K562 (cell line): ENCODE data around the gene BLTP2. TPM values are rescaled to one million over a fixed set of nuclear protein-coding genes. Genes with fewer than 3 reads are reported as not detected.

Experiments used
- CBX5 ChIP-seq: IDR thresholded peaks from 2 replicates; pipeline ENCODE4 v1.6.1; 2014; ENCODE audit warnings: low read depth, borderline replicate concordance
- CHAMP1 ChIP-seq: fragments of 450-650 bp; IDR thresholded peaks from 2 replicates; pipeline ENCODE4 v1.6.1; 2016; ENCODE audit warnings: mild to moderate bottlenecking
- CHCHD3 ChIP-seq: fragments of 250-450 bp; sonication (Bioruptor Pico); IDR thresholded peaks from 2 replicates; pipeline ENCODE4 v2.1.2; 2022; ENCODE audit warnings: mild to moderate bottlenecking
- CTCF ChIP-seq, 3 experiments: IDR thresholded peaks in 2 of 3; conservative IDR thresholded peaks in 1 of 3; 2 replicates each; pipeline ENCODE4 v1.5.1; 2011 to 2012; ENCODE audit warnings: low read length in 3 of 3, mild to moderate bottlenecking in 3 of 3, control low read depth in 2 of 3, improper control_type of control experiment in 1 of 3, inconsistent platforms in 1 of 3, low read depth in 1 of 3, mixed read lengths in 1 of 3, moderate library complexity in 1 of 3; ENCODE audit not compliant: insufficient read depth in 2 of 3
- FOXM1 ChIP-seq, 2 experiments: fragments of 450-650 bp in 1 of 2; sonication (generic) in 1 of 2; formaldehyde crosslinking in 1 of 2; IDR thresholded peaks; 2 replicates each; pipeline versions ENCODE4 v1.6.1 to v1.9.0; 2017 to 2022; ENCODE audit warnings: low read depth in 2 of 2, mild to moderate bottlenecking in 2 of 2, missing genetic modification reagents in 1 of 2, moderate library complexity in 1 of 2
- GTF2E2 ChIP-seq: fragments of 200-800 bp; sonication (Bioruptor generic); IDR thresholded peaks from 2 replicates; pipeline ENCODE4 v1.6.1; 2016; ENCODE audit warnings: missing genetic modification characterization, missing compliant biosample characterization
- HNRNPK ChIP-seq: fragments of 200-400 bp; formaldehyde crosslinking; IDR thresholded peaks from one replicate; pipeline ENCODE4 v1.6.1; 2018; ENCODE audit warnings: mild to moderate bottlenecking, low read depth, low read length; ENCODE audit not compliant: poor library complexity, severe bottlenecking
- MITF ChIP-seq: IDR thresholded peaks from 2 replicates; pipeline ENCODE4 v1.6.1; 2014; ENCODE audit warnings: antibody characterized with exemption
- NBN ChIP-seq: fragments of 450-650 bp; IDR thresholded peaks from 2 replicates; pipeline ENCODE4 v1.6.1; 2016; ENCODE audit warnings: low read depth, mild to moderate bottlenecking
- NFE2L1 ChIP-seq: fragments of 450-650 bp; IDR thresholded peaks from 2 replicates; pipeline ENCODE4 v1.6.1; 2016; ENCODE audit warnings: missing genetic modification characterization, low read depth, mild to moderate bottlenecking, missing compliant biosample characterization, moderate library complexity, borderline replicate concordance
- NRF1 ChIP-seq, 2 experiments: fragments of 450-650 bp; IDR thresholded peaks in 1 of 2; conservative IDR thresholded peaks in 1 of 2; 2 replicates each; pipeline ENCODE4 v1.6.1; 2014; ENCODE audit warnings: mild to moderate bottlenecking in 2 of 2
- PHF8 ChIP-seq: fragments of 200-600 bp; sonication (generic); IDR thresholded peaks from 2 replicates; pipeline ENCODE4 v1.6.1; 2012; ENCODE audit warnings: mixed run types, mild to moderate bottlenecking, inconsistent platforms, low read length, moderate library complexity, borderline replicate concordance
- SPI1 ChIP-seq: IDR thresholded peaks from 2 replicates; pipeline ENCODE4 v1.6.1; 2011; ENCODE audit warnings: low read depth, low read length, control low read depth, borderline replicate concordance
- TCF3 ChIP-seq: sonication (generic); formaldehyde crosslinking; IDR thresholded peaks from 2 replicates; pipeline ENCODE4 v1.4.0; 2020; ENCODE audit warnings: mild to moderate bottlenecking, missing genetic modification reagents
- TEAD1 ChIP-seq, 2 experiments: fragments of 450-650 bp in 1 of 2; sonication (generic) in 1 of 2; formaldehyde crosslinking; IDR thresholded peaks; 2 replicates each; pipeline versions ENCODE4 v1.4.0 to v1.8.0; 2020 to 2022; ENCODE audit warnings: mild to moderate bottlenecking in 2 of 2, missing genetic modification reagents in 1 of 2
- ZEB2 ChIP-seq: fragments of 450-650 bp; IDR thresholded peaks from 2 replicates; pipeline ENCODE4 v1.6.1; 2016
- ZMIZ1 ChIP-seq, 2 experiments: fragments of 150-350 bp in 1 of 2; IDR thresholded peaks; 2 replicates each; pipeline ENCODE4 v1.6.1; 2012 to 2016; ENCODE audit warnings: low read depth in 2 of 2, low read length in 2 of 2, mild to moderate bottlenecking in 1 of 2, moderate library complexity in 1 of 2
- ZNF316 ChIP-seq: fragments of 450-650 bp; IDR thresholded peaks from 2 replicates; pipeline ENCODE4 v1.6.1; 2016
- polyA plus RNA-seq, 8 experiments: library from polyadenylated mRNA; depleted of rRNA in 4 of 8; stranded (reverse) in 5 of 8; unstranded in 3 of 8; fragments of >200 nt; fragmentation: Nextera tagmentation in 2 of 8; fragmentation: Illumina TruSeq in 1 of 8; extraction: Ambion mirVana in 2 of 8; extraction: Trizol in 1 of 8; gene quantifications; 2 replicates each; pipeline versions ENCODE4 v1.2.1 to v1.2.3, GENCODE V29; 2011 to 2014; ENCODE audit warnings: inconsistent platforms in 1 of 8, missing spikeins in 1 of 8
- total RNA-seq, 7 experiments: library from RNA; depleted of rRNA in 6 of 7; stranded (reverse); fragments of >200 nt in 6 of 7; fragmentation: Illumina TruSeq in 2 of 7; extraction: Trizol in 2 of 7; gene quantifications; 2 replicates each; pipeline versions ENCODE4 v1.2.1 to v1.2.3, GENCODE V29; 2011 to 2021; ENCODE audit warnings: low replicate concordance in 1 of 7

The BLTP2 gene
- total and polyA plus RNA-seq, 9 of the 15 experiments (the other 6 are each of a cell fraction or from before 2014, with no cell fraction given): 14.7 to 174 (median 103) TPM

- TF ChIP-seq FOXM1 (IDR thresholded peaks at IDR 0.05; ENCODE audit: low read depth): peak; percentile 97
- no peak for TF ChIP-seq FOXM1 (CRISPR knock-in tag; IDR thresholded peaks at IDR 0.05; ENCODE audit: low read depth)
- 0 out of 2 replicates have a peak, but pooled peaks have one; percentile 41 for TF ChIP-seq CHAMP1
- TF ChIP-seq CHCHD3: peak; percentile 47; the same call in 1 of the 2 replicates
- TF ChIP-seq CBX5: no peak
- peak in 1 of 2 experiments; percentile 50; a peak in 1 of 4 replicates for TF ChIP-seq TEAD1 (CRISPR knock-in tag; IDR thresholded peaks at IDR 0.05)
- TF ChIP-seq HNRNPK: no peak
- no peak for TF ChIP-seq NFE2L1 (tag)
- peak; percentile 82; the same call in 1 of the 2 replicates for TF ChIP-seq GTF2E2 (tag)
- 0 out of 2 replicates have a peak, but pooled peaks have one; percentile 24 for TF ChIP-seq MITF
- no peak for TF ChIP-seq CTCF (IDR thresholded peaks at IDR 0.05 in 2 of 3, conservative IDR thresholded peaks at IDR 0.05 in 1 of 3; ENCODE audit: insufficient read depth in 2 of 3, low read depth in 1 of 3, low read length in 3 of 3)
- peak; percentile 91; the same call in 1 of the 2 replicates for TF ChIP-seq PHF8
- TF ChIP-seq SPI1: no peak
- TF ChIP-seq TCF3 (CRISPR knock-in tag): peak; percentile 22; the same call in 1 of the 2 replicates
- TF ChIP-seq NRF1 (conservative IDR thresholded peaks at IDR 0.05 in 1 of 2, IDR thresholded peaks at IDR 0.05 in 1 of 2): peak; percentile 87 to 89
- TF ChIP-seq ZNF316: peak; percentile 40
- TF ChIP-seq ZEB2: peak; percentile 13; the same call in 1 of the 2 replicates
- TF ChIP-seq NBN: peak; percentile 59; the same call in 1 of the 2 replicates
- TF ChIP-seq ZMIZ1 (IDR thresholded peaks at IDR 0.05; ENCODE audit: low read depth in 2 of 2, low read length in 2 of 2): peak in 1 of 2 experiments; percentile 50; a peak in 1 of 4 replicates
Measured at GRCh38 chr17:28598799-28599310, 46.1 kb downstream of the BLTP2 start, which contains the start of gene SPAG5 (continued).
